ENCODE results near the gene CALY. TPM values are rescaled to one million over a fixed set of nuclear protein-coding genes. Genes with fewer than 3 reads are reported as not detected.

CALY gene
- total RNA-seq, 2 donors from 2014 or later, result 1.8 TPM; not detected in 1

DNA sequence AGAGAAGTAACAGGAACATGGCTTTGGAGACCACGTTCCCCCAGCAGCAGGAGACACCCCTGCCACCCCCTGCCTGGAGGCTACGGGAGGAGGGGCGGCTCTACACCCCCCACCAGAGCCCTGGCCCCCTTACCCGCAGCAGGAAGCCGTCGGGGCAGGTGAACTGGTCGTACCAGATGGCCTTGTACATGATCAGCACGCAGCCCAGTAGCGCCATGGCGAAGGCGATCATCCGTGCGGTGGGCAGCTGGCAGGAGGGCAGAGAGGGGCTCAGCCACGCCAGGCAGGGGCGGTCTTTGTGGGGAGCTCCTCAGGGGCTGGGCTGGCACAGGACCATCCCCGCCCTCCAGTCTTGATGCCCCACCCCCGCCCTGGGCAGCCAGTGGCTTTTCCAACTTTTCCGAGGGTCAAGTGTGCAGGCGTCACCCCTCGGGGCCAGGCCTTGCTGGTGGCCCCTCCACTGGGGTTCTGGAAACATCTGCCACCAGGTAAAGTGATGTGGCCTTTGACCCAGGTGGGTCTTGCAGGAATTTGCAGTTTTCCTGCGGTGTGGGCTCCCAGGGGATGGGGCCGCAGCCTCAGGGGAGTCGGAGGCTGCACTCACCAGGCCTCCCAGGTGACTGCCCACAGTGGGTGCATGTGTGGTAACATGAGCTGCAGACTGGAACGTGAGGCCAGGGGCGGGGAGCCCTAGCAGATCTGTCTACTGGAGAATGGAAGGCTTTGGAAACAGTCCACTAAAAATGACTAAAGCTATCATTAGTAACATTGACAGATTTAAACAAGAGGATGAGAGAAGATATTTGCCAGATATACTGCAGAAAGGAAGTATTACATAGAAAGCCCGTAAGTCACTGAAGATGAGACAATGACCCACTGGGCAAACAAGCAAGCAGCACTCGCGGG lies 9.7 kb downstream of the CALY start:
- DNase-seq (no peak), ATAC-seq (no peak)
- intact Hi-C loops (cut with DNase I), result no loop called here
- TF ChIP-seq POLR2A (IDR thresholded peaks at IDR 0.05), result no peak
- TF ChIP-seq, protein P1, sequence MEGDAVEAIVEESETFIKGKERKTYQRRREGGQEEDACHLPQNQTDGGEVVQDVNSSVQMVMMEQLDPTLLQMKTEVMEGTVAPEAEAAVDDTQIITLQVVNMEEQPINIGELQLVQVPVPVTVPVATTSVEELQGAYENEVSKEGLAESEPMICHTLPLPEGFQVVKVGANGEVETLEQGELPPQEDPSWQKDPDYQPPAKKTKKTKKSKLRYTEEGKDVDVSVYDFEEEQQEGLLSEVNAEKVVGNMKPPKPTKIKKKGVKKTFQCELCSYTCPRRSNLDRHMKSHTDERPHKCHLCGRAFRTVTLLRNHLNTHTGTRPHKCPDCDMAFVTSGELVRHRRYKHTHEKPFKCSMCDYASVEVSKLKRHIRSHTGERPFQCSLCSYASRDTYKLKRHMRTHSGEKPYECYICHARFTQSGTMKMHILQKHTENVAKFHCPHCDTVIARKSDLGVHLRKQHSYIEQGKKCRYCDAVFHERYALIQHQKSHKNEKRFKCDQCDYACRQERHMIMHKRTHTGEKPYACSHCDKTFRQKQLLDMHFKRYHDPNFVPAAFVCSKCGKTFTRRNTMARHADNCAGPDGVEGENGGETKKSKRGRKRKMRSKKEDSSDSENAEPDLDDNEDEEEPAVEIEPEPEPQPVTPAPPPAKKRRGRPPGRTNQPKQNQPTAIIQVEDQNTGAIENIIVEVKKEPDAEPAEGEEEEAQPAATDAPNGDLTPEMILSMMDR (IDR thresholded peaks at IDR 0.05), result no peak
- no peak overlapping the region for H3K4me3 ChIP-seq
- H3K27ac ChIP-seq, result no peak overlapping the region
- H3K36me3 ChIP-seq (replicated peaks in 1 of 2; ENCODE audit: insufficient read depth in 1 of 2, low read depth in 2 of 2), result no peaks in the 10 kb centered on the region
- peaks cover 0 to 32% of the 10 kb centered on the region in 2 donors for H3K27me3 ChIP-seq
- no peaks in the 10 kb centered on the region for H3K9me3 ChIP-seq
- H3K4me1 ChIP-seq, result peaks cover 29% of the 10 kb centered on the region
- WGBS, 2 donors, result 21 to 29% methylated on average over 13 to 17 of the region's 28 CpGs

DNA sequence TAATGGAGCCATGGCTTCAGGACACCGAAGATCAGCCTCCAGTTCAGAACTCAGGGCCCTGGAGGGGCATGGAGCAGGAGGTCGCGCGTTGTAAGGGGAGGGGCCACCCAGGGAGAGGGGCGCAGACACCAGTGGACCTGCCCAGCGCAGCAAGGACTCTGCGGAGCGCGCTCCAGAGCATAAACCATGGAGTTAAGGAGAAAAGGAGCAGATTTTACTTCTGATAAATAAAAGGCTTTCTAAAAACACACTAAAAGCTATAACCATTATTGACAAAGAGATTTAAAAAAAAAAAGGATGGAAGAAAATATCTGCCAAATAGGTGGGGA lies 10.5 kb downstream of the CALY start:
- DNase-seq (no peak), ATAC-seq (no peak)
- WGBS, 2 donors, result 34 to 38% methylated on average over 8 to 9 of the region's 9 CpGs
- H3K27ac ChIP-seq, result no peak overlapping the region
- H3K27me3 ChIP-seq, result peaks cover 0 to 32% of the 10 kb centered on the region in 2 donors
- TF ChIP-seq, protein P1 (IDR thresholded peaks at IDR 0.05), result no peak
- TF ChIP-seq POLR2A (IDR thresholded peaks at IDR 0.05), result no peak
- intact Hi-C loops (cut with DNase I), result no loop called here
- H3K4me3 ChIP-seq, result no peak overlapping the region
- H3K36me3 ChIP-seq (replicated peaks in 1 of 2; ENCODE audit: insufficient read depth in 1 of 2, low read depth in 2 of 2), result no peaks in the 10 kb centered on the region
- peaks cover 29% of the 10 kb centered on the region for H3K4me1 ChIP-seq
- no peaks in the 10 kb centered on the region for H3K9me3 ChIP-seq

DNA sequence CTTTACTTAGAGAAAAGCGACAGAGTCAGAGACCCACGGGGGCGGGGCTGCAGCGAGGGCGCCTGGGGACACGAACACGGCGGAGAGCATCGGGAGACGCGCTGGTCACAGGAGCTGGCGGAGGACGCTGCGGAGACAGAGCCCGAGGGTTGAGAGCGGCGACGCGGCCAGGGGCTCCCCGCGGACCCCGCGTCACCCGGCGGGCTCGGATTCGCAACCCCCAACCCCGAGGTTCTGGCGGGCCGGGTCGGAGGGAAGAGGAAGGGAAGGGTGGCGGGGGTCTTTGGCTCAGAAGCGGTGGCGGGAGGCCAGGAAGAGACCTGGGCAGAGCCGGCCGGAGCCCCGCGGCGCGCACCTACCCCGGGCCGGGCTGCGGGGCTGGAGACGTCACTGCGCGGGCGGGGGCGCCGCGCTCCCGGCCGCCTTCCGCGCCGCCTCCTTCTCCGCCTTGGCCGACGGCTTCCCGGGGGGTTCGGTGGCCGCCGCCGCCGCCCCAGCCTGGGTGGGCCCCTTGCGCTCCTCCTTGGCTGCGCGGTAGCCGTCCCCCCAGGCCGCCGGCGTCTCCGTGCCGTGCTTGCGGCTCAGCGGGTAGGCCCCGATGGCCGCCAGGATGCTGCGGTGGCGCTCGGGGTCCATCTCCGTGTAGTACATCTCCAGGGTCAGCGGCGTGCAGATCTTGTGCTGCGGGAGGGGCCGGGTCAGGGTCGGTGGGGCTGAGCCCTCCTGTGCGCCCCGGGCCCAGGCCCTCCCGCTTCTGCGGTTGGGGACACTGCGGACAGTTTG lies 11.1 kb downstream of the CALY start:
- peaks cover 29% of the 10 kb centered on the region for H3K4me1 ChIP-seq
- no peak overlapping the region for H3K27ac ChIP-seq
- TF ChIP-seq, protein P1 (IDR thresholded peaks at IDR 0.05), result no peak
- TF ChIP-seq POLR2A (IDR thresholded peaks at IDR 0.05), result no peak
- no peaks in the 10 kb centered on the region for H3K9me3 ChIP-seq
- 0 to 4% methylated on average over 42 to 46 of the region's 91 CpGs for WGBS, 2 donors
- H3K36me3 ChIP-seq (replicated peaks in 1 of 2; ENCODE audit: insufficient read depth in 1 of 2, low read depth in 2 of 2), result no peaks in the 10 kb centered on the region
- ATAC-seq (no peak), DNase-seq (no peak)
- intact Hi-C loops (cut with DNase I), result no loop called here
- H3K4me3 ChIP-seq, result no peak overlapping the region
- H3K27me3 ChIP-seq, result peaks cover 0 to 32% of the 10 kb centered on the region in 2 donors

DNA sequence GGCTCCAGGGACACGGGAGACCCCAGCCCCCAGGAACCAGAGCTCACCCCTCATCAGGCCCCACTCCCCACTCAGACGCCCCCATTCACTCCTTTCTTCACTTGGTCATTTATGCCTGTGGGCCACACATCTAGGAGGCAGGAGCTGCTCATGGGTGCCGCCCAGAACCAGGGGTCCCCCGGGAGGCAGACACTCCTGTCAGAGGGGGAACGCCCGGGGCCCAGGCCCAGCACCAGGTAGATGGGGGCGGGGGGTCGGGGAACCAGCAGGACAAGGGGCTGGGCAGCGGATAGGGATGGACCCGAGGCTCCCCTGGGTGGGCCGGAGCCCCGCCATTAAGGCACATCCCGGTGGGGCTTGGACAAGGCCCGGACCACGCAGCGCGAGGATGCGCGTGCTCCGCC lies 11.8 kb downstream of the CALY start:
- DNase-seq, result no peak
- WGBS, 2 donors, result 12 to 17% methylated on average over 16 to 19 of the region's 20 CpGs
- no peak for TF ChIP-seq POLR2A (IDR thresholded peaks at IDR 0.05)
- TF ChIP-seq, protein P1 (IDR thresholded peaks at IDR 0.05), result no peak

More for the DNA sequence above, 11.8 kb downstream of the CALY start:
- Histone ChIP-seq H3K4me1 (peaks cover 27% of the 10 kb centered on the region), H3K36me3 (replicated peaks in 1 of 2; ENCODE audit: insufficient read depth in 1 of 2, low read depth in 2 of 2) (no peaks in the 10 kb centered on the region), H3K27me3 (peaks cover 0 to 32% of the 10 kb centered on the region in 2 donors), H3K27ac (no peak overlapping the region), H3K4me3 (no peak overlapping the region), H3K9me3 (no peaks in the 10 kb centered on the region)
- ATAC-seq, result no peak
- intact Hi-C loops (cut with DNase I), result no loop called here
